HUES64 (cell line): ENCODE data around the gene HIP1.
"Not testable (repeated sequence)": the region's sequence is repeated elsewhere in the genome, so short reads cannot be mapped to it uniquely, and the experiment has no call there.

Experiments
- H3K27ac ChIP-seq: 2 replicates; pipeline ENCODE4 v1.7.0; 2013; ENCODE audit warnings: low read depth, low read length, inconsistent platforms
- H3K27me3 ChIP-seq: 2 replicates; pipeline ENCODE4 v1.6.1; 2013; ENCODE audit warnings: mild to moderate bottlenecking, low read length; ENCODE audit not compliant: insufficient read depth
- H3K36me3 ChIP-seq: 2 replicates; pipeline ENCODE4 v1.6.1; 2013; ENCODE audit warnings: mild to moderate bottlenecking, low read length; ENCODE audit not compliant: insufficient read depth
- H3K4me1 ChIP-seq: 2 replicates; pipeline ENCODE4 v1.6.1; 2013; ENCODE audit warnings: mild to moderate bottlenecking, low read length, moderate library complexity; ENCODE audit not compliant: insufficient read depth
- H3K4me3 ChIP-seq: 2 replicates; pipeline ENCODE4 v1.5.1; 2013; ENCODE audit warnings: mild to moderate bottlenecking, low read length, moderate library complexity
- H3K9ac ChIP-seq: 2 replicates; pipeline ENCODE4 v1.6.1; 2013; ENCODE audit warnings: mild to moderate bottlenecking, low read depth, low read length
- H3K9me3 ChIP-seq: 2 replicates; pipeline ENCODE4 v1.6.1; 2013; ENCODE audit warnings: low read depth, low read length; ENCODE audit not compliant: insufficient read depth
- WGBS: fragments of 150-250, 120-280 bp; methylation state at CpG from one replicate; pipeline ENCODE4 v1.1.7; 2013; ENCODE audit warnings: missing lambda C conversion rate; 5-methylcytosine and 5-hydroxymethylcytosine counted together

Gene HIP1

DNA sequence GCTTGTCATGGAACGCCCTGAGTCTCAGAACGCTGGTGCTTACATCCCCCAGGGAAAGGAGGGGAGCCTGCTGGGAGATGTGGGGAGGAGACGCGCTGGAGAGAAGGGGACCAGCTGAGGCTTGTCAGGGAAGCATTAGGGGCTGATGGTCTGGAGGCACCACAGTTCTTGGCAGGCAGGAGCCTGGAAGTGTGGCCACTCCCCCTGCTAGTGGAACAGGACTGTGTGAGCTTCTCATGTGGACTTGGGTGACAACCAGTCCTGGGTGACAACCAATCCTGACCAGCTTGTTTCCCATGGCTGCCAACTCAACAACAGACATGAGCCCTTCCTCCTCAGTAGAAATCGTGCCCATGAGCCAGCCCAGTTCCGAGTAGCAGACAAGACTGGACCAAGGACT is 158.8 kb downstream of the HIP1 start:
- Histone ChIP-seq H3K9ac (no peak overlapping the region), H3K4me1 (no peaks in the 10 kb centered on the region), H3K4me3 (no peak overlapping the region), H3K27me3 (no peaks in the 10 kb centered on the region), H3K36me3 (peaks cover 86% of the 10 kb centered on the region), H3K9me3 (no peaks in the 10 kb centered on the region), H3K27ac (no peak overlapping the region)
- 96% methylated on average over 6 of the region's 6 CpGs for WGBS

DNA sequence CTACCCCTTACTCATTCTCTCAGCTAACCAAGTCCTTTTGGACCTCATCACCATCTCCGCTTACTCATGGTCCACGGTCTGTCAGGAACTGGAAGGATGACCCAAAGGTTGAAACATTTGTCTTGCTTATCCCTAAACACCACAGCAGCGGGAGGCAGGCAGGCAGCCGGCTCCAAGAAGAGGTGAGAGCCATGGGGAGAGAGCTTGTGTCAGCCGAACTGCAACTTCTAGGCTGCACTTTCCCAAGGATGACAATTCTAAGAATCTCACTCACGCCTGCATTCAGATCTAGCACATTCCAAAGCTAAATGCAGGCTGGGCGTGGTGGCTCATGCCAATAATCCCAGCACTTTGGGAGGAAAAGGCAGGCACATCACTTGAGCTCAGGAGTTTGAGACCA is 160.7 kb downstream of the HIP1 start:
- no peak overlapping the region for H3K9ac ChIP-seq
- H3K4me3 ChIP-seq, result no peak overlapping the region
- no peaks in the 10 kb centered on the region for H3K9me3 ChIP-seq
- peaks cover 86% of the 10 kb centered on the region for H3K36me3 ChIP-seq
- WGBS, result 93% methylated on average over 7 of the region's 7 CpGs
- H3K4me1 ChIP-seq, result no peaks in the 10 kb centered on the region
- H3K27me3 ChIP-seq, result no peaks in the 10 kb centered on the region
- H3K27ac ChIP-seq, result no peak overlapping the region

DNA sequence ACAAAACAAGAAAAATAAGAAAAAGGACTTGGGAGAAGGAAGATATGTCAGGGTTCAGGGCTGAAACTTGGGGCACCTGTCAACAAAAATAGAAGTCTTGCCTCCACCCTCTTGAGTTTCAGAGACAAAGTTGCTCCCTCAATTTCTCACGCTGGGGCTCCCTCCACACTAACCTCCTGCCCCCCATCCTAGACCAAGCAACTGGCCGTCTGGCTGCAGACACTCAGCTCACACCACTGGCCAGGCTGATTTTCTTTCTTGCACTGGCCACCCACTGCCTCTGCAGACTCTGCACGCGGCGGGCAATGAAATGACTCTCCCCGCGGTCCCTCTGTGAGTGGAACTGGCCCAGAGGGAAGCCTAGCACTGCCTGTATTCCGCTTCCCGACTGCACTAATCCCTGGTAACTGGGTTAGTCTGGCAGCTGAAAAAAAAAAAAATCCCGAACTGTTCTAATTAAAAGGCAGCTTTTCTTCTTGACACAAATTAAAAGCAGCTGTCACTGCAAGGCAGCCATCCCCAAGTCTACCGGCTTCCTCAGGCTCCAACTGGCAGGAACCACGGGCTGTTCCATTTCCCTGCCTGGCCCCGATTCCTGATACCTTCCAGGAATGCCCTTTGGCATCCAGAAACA is 163.1 kb downstream of the HIP1 start:
- Histone ChIP-seq H3K27me3 (no peaks in the 10 kb centered on the region), H3K9me3 (no peaks in the 10 kb centered on the region), H3K27ac (no peak overlapping the region), H3K4me1 (no peaks in the 10 kb centered on the region), H3K9ac (no peak overlapping the region), H3K4me3 (no peak overlapping the region), H3K36me3 (peaks cover 87% of the 10 kb centered on the region)
- 94% methylated on average over 13 of the region's 13 CpGs for WGBS

DNA sequence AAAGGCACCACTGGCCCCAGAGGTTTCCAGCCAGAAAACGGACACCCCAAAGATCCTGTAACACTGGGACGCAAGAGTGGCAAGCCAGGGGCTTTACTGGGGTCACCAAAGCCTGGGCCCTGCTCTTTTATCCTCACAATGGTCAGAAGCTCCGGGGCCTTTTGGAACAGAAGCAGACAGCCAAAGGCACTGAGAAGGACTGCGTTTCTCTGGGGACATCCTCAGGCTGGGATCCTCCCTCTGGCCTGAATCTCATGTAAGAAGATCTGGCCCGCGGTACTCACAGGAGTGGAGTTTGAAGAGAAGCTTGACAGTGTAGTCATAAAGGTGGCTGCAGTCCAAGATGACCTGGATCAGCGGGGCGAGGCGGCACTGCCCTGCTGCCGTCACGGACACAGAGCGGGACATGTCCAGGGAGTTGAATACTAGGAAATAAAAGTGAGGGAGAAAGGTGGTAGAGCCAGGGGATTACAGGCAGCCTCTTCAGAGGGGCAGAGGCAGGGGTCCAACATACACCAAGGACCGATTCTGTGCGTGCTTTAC is 165.2 kb downstream of the HIP1 start:
- H3K9ac ChIP-seq, result no peak overlapping the region
- no peaks in the 10 kb centered on the region for H3K4me1 ChIP-seq
- H3K36me3 ChIP-seq, result peaks cover 85% of the 10 kb centered on the region
- H3K9me3 ChIP-seq, result no peaks in the 10 kb centered on the region
- H3K27me3 ChIP-seq, result no peaks in the 10 kb centered on the region
- no peak overlapping the region for H3K27ac ChIP-seq
- WGBS, result 95% methylated on average over 14 of the region's 14 CpGs
- H3K4me3 ChIP-seq, result no peak overlapping the region

DNA sequence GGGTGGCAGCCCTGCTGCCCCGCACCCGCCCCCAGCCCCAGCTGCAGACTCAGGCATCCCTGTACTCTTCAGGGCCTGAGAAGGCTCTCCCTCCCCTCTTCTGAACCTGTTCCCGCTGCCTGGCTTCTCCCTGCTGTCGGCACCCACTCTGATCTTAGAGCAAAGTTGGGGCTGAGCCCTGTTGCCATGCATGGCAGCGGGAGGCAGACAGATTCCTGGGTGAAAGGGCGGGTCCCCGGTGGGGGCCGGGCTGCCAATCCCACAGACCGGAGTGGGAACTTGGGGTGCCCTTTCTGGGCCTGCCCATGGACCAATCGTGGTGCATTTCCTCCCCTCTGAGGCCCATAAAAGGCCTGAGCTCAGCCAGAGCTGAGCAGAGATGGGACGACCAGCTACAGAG is 165.9 kb downstream of the HIP1 start:
- H3K27ac ChIP-seq, result no peak overlapping the region
- no peaks in the 10 kb centered on the region for H3K27me3 ChIP-seq
- no peak overlapping the region for H3K9ac ChIP-seq
- H3K4me1 ChIP-seq, result no peaks in the 10 kb centered on the region
- no peaks in the 10 kb centered on the region for H3K9me3 ChIP-seq
- WGBS, result 94% methylated on average over 11 of the region's 11 CpGs
- H3K36me3 ChIP-seq, result peaks cover 85% of the 10 kb centered on the region
- H3K4me3 ChIP-seq, result no peak overlapping the region

DNA sequence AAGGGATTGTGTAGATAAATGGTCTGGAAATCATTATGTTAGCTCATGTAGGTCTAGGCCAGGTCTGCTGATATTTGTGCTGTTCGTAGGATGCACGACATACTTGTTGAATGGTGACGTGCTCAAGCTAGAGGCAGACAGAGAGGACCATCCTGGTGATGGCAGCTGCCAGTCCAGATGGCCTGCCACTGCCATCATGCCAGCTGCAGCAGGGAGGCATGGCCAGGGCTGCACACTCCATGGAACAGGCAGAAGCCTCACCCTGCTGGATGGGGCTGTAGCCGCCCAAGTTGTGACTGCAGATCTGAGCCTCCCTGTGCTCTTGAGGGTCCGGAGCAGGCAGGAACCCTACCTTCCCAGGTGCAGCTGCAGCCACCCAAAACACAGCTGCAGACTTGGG is 166.3 kb downstream of the HIP1 start:
- no peaks in the 10 kb centered on the region for H3K27me3 ChIP-seq
- H3K9me3 ChIP-seq, result no peaks in the 10 kb centered on the region
- H3K9ac ChIP-seq, result no peak overlapping the region
- no peak overlapping the region for H3K27ac ChIP-seq
- no peaks in the 10 kb centered on the region for H3K4me1 ChIP-seq
- no peak overlapping the region for H3K4me3 ChIP-seq
- WGBS, result 97% methylated on average over 5 of the region's 5 CpGs
- H3K36me3 ChIP-seq, result peaks cover 85% of the 10 kb centered on the region

DNA sequence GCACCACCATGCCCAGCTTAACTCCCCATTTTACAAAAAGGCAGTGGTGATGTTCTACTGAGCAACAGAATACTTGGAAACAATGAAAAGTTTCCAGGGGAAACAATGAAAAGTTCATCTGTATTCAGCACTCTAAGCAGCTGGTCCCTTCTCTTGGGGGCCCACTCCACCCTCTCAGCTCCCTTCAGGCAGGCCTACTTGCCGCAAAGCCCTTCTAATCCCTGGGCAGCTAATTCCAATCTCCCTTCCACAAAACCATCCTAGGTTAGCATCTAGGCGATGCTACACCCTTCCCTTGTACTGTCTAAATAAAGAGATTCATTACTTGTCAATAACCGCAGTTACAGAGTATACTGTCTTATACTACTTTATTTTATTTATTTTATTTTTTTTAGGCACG is 167.5 kb downstream of the HIP1 start:
- no peaks in the 10 kb centered on the region for H3K4me1 ChIP-seq
- H3K9ac ChIP-seq, result no peak overlapping the region
- no peak overlapping the region for H3K4me3 ChIP-seq
- H3K9me3 ChIP-seq, result no peaks in the 10 kb centered on the region
- 95% methylated on average over 4 of the region's 4 CpGs for WGBS
- peaks cover 85% of the 10 kb centered on the region for H3K36me3 ChIP-seq
- no peak overlapping the region for H3K27ac ChIP-seq
- H3K27me3 ChIP-seq, result no peaks in the 10 kb centered on the region

DNA sequence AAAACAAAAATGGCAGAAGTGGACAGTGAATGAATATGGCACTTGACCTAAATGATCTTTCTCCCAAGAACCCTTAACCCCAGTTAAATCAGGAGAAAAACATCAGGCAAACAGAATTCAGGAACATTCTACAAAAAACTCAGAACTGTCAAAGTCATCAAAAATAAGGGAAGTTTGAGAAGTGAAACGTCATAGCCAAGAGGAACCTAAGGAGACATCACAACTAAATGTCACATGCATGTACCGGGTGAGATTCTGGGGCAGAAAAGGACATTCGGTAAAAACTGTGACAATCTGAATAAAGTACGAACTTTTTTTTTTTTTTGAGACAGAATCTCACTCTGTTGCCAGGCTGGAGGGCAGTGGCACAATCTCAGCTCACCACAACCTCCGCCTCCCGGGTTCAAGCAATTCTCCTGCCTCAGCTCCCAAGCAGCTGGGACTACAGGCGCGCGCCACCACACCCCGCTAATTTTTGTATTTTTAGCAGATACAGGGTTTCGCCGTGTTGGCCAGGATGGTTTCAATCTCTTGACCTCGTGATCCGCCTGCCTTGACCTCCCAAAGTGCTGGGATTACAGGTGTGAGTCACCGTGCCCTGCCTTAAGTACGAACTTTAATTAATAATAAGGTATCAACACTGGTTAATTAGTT is 169.0 kb downstream of the HIP1 start:
- peaks cover 89% of the 10 kb centered on the region for H3K36me3 ChIP-seq
- 96% methylated on average over 15 of the region's 16 CpGs for WGBS
- H3K9ac ChIP-seq, H3K4me1 ChIP-seq, H3K9me3 ChIP-seq, H3K27ac ChIP-seq, H3K4me3 ChIP-seq, H3K27me3 ChIP-seq: not testable (repeated sequence)

DNA sequence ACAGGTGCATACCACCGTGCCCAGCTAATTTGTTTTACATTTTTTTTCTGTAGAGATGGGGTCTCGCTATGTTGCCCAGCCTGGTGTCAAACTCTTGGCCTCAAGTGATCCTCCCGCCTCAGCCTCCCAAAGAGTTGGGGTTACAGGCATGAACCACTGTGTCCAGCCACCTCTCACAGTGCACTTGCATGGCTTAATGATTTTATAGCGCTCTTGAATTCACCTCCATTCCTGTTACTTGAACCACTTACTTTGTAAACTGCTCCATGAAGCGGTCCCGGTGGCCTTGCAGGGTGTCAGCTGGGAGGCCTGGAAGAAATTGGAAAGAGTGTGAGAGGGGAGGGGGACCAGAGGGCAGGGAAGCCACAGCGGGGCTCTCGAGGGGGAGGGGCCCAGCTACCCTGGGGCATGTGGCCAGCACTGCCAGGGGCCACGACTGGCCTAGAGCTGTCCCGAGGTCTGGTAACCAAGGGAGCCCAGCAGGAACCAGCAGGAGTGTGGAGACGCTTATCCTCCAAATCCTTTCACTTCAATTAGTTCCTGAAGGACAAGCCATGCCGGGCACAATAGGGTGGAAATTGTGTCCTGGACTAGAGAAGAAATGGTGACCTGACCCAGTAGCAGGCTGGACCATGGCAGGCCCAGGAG is 170.7 kb downstream of the HIP1 start:
- Histone ChIP-seq H3K36me3 (peaks cover 94% of the 10 kb centered on the region), H3K9me3 (no peaks in the 10 kb centered on the region), H3K27ac (no peak overlapping the region), H3K27me3 (no peaks in the 10 kb centered on the region), H3K4me3 (no peak overlapping the region), H3K4me1 (no peaks in the 10 kb centered on the region), H3K9ac (no peak overlapping the region)
- 94% methylated on average over 12 of the region's 12 CpGs for WGBS

DNA sequence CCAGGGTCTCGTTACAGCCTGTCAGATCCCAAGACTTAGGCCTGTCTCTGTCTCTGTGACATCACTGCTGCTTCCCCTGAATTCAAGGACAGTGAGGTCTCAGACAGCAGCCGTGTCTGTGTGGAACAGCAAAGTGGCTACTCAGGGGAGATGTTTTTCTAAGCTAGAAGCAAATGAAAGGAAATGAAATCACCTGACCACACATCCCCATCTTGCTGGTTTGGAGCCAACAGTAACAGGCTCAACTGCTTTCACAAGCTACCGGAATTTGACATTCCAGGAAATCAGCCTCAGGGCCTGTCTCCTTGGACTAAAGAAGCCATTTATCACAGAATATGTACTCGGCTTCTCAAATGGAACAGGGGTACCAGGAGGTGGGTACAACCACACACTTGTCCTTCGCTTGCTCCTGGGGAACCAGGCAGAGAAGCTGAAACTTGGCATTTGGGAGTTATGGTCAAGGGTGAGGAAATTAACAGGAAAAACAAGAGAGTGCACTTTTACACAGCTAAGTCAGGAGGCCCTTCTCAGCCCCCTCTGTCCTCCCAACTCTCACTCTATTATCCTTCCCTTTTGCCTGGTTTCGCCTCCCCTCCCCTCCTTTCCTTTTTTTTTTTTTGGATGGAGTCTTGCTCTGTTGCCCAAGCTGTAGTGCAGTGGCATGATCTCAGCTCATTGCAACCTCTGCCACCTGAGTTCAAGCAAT is 173.5 kb downstream of the HIP1 start:
- WGBS, result 96% methylated on average over 6 of the region's 6 CpGs
- Histone ChIP-seq H3K27me3 (no peaks in the 10 kb centered on the region), H3K4me3 (no peak overlapping the region), H3K36me3 (peaks cover 96% of the 10 kb centered on the region), H3K27ac (no peak overlapping the region), H3K9ac (no peak overlapping the region), H3K4me1 (no peaks in the 10 kb centered on the region), H3K9me3 (no peaks in the 10 kb centered on the region)

DNA sequence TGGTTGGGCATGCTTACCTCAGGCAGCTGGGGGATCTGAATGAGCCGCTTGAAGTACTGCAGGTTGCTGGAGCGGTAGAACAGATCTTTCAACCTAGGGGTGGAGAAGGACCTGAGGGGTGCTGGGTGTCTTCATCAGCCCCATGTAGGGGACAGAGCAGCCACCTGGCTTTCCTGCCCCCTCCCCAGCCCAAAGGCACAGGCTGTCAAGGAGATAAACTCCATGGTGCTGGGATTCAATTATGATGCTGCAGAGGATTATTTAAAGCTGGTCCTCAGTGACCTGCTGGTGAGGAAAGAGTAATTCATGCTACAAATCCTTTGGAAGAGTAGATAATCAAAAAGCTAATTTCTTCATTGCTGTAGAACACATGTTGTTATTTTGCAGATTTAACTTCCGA is 175.6 kb downstream of the HIP1 start:
- Histone ChIP-seq H3K9me3 (no peaks in the 10 kb centered on the region), H3K27ac (no peak overlapping the region), H3K9ac (no peak overlapping the region), H3K36me3 (peaks cover 96% of the 10 kb centered on the region), H3K4me1 (no peaks in the 10 kb centered on the region), H3K27me3 (no peaks in the 10 kb centered on the region), H3K4me3 (no peak overlapping the region)
- WGBS, result 96% methylated on average over 3 of the region's 3 CpGs
